Endometrial microvascular endothelial cells (primary cell): ENCODE data around the gene ECSIT. TPM values are rescaled to one million over a fixed set of nuclear protein-coding genes. Genes with fewer than 3 reads are reported as not detected.
"Not testable (repeated sequence)": the region's sequence is repeated elsewhere in the genome, so short reads cannot be mapped to it uniquely, and the experiment has no call there.

ENCODE experiments used
- in situ Hi-C: cut with HindIII; loops from 2 replicates; pipeline ENCODE4 v1.10.0; 2017; ENCODE audit warnings: low sequenced_read_pairs, low pct_unique_long_range_greater_than_20kb; ENCODE audit errors: inconsistent ontology term
- total RNA-seq: library from RNA; depleted of rRNA; stranded (reverse); fragments of >200 nt; gene quantifications from one replicate; pipeline ENCODE4 v1.2.3, GENCODE V29; 2015; ENCODE audit errors: inconsistent ontology term

Gene ECSIT, protein sequence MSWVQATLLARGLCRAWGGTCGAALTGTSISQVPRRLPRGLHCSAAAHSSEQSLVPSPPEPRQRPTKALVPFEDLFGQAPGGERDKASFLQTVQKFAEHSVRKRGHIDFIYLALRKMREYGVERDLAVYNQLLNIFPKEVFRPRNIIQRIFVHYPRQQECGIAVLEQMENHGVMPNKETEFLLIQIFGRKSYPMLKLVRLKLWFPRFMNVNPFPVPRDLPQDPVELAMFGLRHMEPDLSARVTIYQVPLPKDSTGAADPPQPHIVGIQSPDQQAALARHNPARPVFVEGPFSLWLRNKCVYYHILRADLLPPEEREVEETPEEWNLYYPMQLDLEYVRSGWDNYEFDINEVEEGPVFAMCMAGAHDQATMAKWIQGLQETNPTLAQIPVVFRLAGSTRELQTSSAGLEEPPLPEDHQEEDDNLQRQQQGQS
- total RNA-seq = 53.1 TPM

DNA sequence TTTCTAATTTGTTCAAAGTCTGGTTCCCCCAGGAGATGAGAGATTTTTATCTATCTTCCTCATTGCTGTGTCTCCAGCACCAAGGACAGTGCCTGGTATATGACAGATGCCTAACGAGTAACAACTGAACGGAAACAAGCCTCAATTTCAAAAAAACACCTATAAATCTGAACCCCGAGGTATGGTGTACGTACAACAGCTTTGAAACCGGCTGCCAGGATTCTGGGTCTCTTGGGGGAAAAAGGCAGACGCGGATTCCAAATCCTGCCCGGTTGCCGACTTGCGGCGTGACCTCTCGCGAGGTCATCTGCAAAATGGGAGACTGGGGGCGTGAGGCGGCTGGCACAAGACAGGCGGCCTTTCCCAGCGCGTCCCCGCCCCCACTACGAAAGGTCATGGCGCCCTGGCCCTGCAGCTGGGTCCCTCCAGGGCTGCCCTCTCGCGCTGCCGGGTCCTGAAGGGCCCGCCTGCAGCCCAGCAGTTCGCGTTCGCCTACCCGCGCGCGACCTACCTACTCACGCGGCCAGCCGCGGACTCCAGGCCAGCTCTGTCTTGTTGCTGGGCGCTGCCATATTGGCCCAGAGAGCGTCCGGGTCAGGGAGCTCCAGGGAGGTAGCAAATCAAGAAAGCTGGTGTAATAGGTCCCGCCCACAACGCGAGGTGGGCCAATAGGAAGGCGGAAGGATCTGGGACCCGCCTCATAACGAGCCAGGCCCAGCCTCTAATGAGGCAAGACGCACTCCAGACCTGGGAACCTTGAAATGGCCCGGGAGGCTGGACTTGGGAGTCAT lies at the start of gene ECSIT:
Gene ECSIT, minus strand, starts transcription at position 584 of the 791 bp plus-strand sequence. CDS start 9,964 bp downstream, outside the sequence.
- in situ Hi-C loops = no loop called here

DNA sequence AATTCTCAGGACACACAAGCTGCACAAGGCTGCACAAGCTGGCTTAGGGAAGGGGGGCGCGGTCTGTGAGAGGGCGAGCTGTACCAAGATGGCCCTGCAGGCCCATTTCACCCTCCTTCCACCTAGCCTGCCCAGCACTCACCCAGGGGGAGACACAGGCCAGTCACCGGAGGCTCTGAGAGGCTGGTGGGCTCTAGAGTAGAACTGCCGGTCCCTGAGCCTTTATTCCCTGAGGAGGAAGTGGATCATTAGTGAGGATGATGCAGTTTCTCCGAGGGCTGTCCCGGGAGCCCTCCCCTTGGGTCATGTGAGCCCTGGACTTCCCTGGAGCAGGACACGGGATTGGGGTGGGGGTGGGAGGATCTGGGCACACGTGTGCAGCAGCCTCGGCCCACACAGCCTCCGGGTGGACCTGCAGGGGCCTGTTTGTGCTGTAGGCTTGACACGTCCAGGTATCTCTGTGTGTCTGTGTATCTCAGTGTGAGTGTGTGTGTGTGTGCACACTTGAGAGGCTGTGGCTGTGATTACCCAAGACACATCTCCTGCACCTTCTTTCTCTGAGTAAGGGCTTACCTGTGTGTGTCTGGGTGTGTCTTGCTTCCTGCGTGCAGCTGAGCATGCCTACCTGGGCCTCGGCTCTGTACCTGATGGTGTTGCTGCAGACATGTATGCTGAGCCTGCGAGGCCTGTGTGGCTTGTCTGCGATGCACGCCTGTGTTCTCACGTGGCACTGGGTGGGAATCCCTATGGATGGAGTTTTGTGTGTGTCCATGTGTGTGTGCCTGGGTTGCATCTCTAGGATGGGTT lies 48.7 kb upstream of the ECSIT start, which contains the start of gene ACP5:
Gene ACP5, minus strand, starts transcription at position 195 of the 807 bp plus-strand sequence. CDS start 328 bp downstream, outside the sequence.
- in situ Hi-C loops = no loop called here

DNA sequence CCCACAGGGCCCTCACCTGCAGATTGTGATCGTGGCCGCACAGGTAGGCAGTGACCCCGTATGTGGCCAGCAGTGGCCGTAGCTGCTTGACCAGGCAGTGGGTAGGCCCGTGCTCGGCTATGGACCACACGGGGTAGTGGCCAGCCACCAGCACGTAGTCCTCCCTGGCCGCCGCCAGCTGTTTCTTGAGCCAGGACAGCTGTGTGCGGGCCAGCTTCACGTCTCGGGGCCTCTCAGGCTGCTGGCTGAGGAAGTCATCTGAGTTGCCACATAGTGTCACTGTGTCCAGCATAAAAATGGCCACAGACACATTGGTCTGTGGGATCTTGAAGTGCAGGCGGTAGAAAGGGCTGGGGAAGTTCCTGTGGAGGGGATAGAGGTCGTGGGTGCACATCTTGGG lies 47.3 kb upstream of the ECSIT start:
- in situ Hi-C loops = no loop called here

DNA sequence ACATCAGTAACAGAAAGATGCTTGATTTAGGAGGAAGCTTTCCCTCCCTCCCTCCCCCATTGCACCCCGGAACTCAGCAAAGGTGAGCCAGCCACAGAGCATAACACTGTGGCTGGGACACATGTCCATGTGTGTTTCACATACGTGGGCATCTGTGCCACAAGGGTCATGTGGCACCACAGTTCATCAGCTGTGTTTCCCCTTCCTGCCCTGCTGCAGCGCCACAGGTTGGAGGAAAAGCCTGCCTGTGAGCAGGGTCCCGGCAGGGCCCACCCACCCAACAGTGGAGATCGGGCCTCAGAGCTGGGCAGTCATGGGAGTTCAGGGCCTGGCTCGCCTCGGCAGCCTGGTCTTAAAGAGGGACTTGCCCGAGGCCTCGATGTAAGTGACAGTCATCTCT lies 45.8 kb upstream of the ECSIT start:
- in situ Hi-C loops = no loop called here

DNA sequence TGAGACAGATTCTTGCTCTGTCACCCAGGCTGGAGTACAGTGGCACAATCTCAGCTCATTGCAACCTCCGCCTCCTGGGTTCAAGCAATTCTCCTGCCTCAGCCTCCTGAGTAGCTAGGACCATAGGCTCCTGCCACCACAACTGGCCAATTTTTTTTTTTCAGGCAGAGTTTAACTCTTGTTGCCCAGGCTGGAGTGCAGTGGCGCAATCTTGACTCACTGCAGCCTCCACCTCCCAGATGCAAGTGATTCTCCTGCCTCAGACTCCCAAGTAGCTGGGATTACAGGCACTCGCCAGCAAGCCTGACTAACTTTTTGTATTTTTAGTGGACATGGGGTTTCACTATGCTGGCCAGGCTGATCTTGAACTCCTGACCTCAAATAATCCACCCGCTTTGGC lies 44.8 kb upstream of the ECSIT start:
- in situ Hi-C loops = not testable (repeated sequence)

DNA sequence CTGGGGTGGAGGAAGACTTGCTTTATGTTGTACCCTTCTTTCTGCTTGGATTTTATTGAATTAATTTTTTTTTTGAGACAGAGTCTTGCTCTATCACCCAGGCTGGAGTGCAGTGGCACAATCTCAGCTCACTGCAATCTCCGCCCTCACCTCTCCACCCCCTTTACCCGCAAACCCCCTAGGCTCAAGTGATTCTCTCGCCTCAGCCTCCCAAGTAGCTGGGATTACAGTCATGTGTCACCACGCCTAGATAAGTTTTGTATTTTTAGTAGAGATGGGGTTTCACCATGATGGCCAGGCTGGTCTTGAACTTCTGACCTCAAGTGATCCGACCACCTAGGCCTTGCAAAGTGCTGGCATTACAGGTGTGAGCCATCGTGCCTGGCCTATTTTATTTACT lies 44.4 kb upstream of the ECSIT start:
- in situ Hi-C loops = not testable (repeated sequence)

DNA sequence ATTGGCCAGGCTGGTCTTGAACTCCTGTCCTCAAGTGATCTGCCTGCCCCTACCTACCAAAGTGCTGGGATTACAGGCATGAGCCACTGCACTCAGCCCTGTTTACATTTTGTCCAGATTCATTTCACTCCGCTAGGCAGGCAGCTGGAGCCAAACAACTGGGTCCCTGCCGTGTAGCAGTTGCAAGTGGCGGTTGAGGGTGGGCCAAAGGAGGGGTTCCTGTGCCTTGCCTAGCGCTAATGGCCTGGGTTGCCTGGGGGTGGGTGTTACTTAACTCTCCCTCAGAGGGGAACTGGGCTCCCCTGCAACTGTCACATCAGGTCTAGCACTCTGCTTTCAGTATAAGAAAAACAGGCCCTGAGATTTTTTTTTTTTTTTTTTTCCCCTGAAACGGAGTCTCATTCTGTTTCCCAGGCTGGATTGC lies 41.1 kb upstream of the ECSIT start:
- in situ Hi-C loops = no loop called here

DNA sequence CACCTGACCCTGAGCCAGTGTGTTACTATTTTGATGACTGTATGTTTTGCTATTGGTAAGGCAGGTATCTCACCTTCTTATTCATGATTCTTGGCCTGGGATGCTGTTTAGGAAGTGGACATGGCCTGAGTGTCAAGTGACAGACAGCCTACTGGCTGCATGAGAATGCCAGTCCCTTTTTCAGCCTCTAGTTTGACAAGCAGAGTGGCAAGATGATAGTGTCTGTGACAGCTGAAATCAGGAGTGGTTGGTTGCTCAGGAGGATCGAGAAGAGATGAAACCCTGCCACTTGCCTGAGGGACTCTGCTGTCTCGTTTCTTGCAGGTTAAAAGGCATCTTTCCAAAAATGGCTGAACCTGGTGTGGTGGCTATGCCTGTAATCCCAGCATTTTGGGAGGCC lies 37.2 kb upstream of the ECSIT start:
- in situ Hi-C loops = no loop called here

DNA sequence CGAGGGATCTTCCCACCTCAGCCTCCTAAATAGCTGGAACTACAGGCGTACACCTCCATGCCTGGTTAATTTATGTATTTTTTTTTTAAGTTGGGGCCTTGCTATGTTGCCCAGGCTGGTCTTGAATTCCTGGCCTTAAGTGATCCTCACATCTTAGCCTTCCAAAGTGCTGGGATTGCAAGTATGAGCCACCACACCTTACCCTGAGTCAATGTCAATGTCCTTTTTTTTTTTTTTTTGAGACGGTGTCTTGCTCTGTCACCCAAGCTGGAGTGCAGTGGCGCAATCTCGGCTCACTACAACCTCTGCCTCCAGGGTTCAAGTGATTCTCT lies 36.7 kb upstream of the ECSIT start:
- in situ Hi-C loops = not testable (repeated sequence)

DNA sequence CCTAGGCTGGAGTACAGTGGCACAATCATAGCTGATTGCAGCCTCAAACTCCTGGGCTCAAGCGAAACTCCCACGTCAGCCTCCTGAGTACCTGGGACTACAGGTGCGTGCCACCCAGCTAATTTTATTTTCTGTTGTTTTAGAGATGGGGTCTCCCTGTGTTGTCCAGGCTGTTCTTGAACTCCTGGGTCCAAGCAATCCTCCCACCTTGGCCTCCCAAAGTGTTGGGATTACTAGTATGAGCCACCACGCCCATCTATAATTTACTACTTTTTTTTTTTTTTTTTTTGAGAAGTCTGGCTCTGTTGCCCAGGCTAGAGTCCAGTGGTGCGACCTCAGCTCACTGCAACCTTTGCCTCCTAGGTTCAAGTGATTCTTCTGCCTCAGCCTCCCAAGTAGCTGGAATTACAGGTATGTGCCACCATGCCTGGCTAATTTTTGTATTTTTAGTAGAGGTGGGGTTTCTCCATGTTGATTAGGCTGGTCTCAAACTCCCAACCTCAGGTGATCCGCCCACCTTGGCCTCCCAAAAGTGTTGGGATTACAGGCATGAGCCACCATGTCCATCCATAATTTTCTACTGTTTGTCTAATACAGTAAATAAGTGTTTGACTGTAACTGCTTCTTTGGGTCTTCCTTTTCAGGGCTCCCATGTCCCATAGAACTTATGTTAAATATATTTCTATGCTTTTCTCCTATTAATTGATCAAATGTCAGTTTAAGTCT lies 35.3 kb upstream of the ECSIT start:
- in situ Hi-C loops = not testable (repeated sequence)

DNA sequence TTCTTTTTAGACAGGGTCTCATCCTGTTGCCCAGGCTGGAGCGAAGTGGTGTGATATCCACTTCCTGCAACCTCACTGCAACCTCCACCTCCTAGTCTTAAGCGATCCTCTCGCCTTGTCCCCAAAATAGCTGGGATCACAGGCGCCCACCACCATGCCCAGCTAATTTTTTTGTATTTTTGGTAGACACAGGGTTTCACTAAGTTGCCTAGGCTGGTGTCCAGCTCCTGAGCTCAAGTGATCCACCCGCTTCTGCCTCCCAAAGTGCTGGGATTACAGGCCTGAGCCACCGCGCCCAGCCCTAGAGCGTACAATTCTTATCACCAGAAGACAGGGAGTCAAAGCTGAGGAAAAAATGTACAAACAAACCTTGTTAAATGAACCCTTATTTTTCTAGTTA lies 34.6 kb upstream of the ECSIT start:
- in situ Hi-C loops = no loop called here

DNA sequence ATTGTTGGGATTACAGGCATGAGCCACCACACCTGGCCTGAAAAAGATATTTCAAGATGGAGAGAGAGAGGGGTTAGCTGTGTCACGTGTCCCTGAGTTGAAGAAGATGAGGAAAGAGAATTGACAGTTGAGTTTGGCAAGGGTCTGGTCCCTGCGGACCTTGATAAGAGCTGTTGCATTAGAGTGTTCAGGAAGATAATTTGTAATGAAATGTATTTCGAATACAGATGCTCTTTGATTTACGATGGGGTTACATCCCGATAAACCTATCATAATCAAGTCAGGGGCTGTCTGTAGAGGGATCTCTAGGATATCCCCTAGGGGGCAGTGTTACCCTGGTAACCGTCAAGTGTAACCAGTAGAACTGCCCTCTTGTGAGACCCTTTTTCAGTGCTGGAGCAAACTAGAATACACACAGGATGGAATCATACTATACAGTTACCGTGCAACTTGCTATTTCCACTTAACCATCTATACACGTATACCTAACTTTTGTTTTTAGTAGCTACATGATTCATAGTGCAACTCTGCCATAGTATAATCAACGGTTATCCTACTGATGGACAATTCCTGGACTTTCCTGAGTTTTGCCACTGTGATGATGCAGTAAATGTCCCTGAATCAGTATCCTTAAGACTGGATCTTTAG lies 31.6 kb upstream of the ECSIT start:
- in situ Hi-C loops = no loop called here

DNA sequence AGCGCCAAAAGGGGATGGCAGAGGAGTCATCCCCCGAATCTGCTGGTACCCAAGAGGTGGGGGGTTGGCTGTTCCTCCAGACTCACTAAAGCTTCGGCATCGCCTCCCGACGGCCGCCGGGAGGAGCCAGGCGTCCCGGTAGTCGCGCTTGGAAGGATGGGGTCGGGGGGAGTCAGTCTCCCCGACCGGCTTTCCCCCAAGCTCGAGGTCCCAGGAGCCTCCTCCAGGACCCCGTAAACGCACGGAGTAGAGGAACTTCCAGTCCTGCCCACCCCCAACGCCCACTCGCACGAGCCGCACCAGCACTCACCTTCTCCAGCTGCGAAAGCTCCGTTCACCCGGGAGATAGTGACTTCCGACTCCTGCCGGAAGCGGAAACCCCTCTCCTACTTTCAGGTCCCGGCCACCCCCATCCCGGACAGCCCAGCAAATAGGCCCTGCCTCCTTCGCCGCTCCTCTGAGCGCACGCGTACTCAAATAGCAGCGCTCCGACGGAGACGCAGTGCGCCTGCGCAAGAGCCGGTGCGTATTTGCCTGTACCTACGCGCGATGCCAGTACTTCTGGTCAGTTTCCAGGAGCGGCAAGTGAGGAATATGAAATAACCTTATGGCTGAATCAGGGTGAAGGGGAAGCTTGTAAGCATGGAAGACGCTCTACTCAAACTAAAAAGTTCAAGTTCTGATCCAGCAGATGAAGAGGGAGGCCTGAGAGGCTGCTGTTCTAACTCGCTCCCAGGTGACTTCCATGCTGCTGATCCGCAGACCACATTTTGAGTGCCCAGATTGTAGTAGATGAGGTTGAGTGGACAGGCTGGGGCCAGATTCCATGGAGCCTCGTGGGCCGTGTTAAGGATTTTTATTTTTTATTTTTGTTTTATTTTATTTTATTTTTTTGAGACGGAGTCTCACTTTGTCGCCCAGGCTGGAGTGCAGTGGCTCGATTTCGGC lies 30.2 kb upstream of the ECSIT start, which contains the start of gene ELOF1:
Gene ELOF1, minus strand, starts transcription at position 350 of the 948 bp plus-strand sequence. CDS start 4,883 bp downstream, outside the sequence.
- in situ Hi-C loops = no loop called here

DNA sequence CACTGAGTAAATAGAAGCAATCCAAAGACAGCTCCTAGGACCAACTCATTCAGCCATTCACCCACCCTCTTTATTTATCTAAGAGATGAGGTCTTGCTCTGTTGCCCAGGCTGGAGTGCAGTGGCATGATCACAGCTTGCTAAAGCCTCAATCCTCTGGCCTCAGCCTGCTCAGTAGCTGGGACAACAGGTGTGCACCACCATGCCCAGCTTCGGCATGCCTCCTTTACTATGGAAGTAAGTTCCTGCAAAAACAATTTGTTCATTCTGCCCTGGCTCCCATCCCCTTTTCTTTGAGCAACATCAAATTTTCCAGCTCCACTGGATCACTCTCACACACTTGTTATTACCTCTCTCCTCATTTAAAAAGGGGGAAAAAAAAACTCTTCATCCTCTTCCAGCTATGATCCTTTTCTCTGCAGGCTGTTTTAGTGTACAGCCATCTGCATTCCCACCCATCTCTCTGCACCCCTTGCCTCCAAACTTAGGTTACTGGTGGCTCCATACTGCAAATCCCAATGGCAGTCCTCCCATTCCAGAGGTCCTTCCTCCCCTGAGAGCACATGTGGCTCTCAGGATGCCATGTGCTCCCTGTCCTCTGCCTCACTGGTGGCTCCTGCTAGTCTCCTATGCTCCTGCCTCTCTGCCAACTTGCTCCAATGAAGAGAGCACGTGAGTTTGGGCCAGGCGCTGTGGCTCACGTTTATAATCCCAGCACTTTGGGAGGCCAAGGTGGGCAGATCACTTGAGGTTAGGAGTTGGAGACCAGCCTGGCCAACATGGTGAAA lies 27.9 kb upstream of the ECSIT start:
- in situ Hi-C loops = no loop called here

DNA sequence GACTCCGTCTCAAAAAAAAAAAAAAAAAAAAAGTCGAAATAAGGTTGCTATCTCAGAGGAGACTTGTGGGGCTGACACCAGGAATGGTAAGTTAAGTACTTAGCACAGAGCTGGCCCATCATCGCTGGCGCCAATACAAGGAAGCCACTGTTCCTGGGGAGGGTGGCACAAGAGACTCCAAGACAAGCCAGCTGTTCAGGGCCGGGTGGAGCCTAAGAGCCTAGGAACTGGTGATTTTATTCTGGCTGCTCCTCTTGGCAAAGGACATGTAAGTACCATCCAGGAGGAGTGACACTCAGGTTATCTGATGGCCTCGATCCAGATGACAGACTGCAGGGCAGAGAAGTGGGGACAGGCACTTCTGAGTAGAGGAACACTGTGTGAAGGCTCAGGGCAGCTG lies 26.3 kb upstream of the ECSIT start:
- in situ Hi-C loops = no loop called here

DNA sequence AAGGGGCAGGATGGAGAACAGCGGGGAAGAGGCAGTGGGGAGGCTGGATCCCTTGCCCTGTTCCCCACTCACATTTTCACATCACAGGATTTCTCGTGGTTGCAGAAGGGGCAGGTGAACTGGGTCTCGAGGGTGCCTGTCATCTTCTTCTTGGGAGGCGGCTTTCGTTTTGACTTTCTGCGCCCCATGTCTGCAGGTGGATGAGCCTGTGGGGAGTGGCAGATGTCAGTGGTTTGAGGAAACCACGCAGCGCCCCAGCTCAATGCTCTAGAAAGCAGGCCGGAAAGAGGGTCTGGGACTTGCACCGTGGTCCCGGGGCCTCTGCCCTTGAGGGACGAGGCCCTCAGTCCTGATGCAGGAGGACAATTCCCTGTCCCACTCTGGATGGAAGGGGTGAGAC lies 25.2 kb upstream of the ECSIT start:
- in situ Hi-C loops = no loop called here
